Neural progenitor cell (in vitro differentiated cells): ENCODE data around the gene KRT74. TPM values are rescaled to one million over a fixed set of nuclear protein-coding genes. Genes with fewer than 3 reads are reported as not detected.

Experiments used
- DNase-seq: peaks from one replicate; pipeline ENCODE4 v3.0.0-alpha.2; 2016; ENCODE audit warnings: low spot score
- H2AFZ ChIP-seq: fragments of 200-600 bp; sonication (generic); replicated peaks from 2 replicates; pipeline ENCODE4 v1.6.1; 2016; ENCODE audit warnings: antibody characterized with exemption
- H3F3A ChIP-seq: fragments of 200-600 bp; sonication (generic); 2 replicates; pipeline ENCODE4 v1.6.1; 2016; ENCODE audit warnings: antibody characterized with exemption, low read depth
- H3K27ac ChIP-seq: fragments of 200-600 bp; sonication (generic); 2 replicates; pipeline ENCODE4 v1.5.1; 2016; ENCODE audit warnings: mild to moderate bottlenecking
- H3K27me3 ChIP-seq: fragments of 200-600 bp; sonication (generic); 2 replicates; pipeline ENCODE4 v1.6.1; 2016; ENCODE audit warnings: mild to moderate bottlenecking, moderate library complexity
- H3K36me3 ChIP-seq: fragments of 200-600 bp; sonication (generic); 2 replicates; pipeline ENCODE4 v1.5.1; 2016
- H3K4me1 ChIP-seq: fragments of 200-600 bp; sonication (generic); 2 replicates; pipeline ENCODE4 v1.6.1; 2016; ENCODE audit warnings: mixed run types
- H3K4me2 ChIP-seq: fragments of 200-600 bp; sonication (generic); 2 replicates; pipeline ENCODE4 v1.6.1; 2016
- H3K4me3 ChIP-seq: fragments of 200-600 bp; sonication (generic); 2 replicates; pipeline ENCODE4 v1.5.1; 2016
- H3K79me2 ChIP-seq: fragments of 200-600 bp; sonication (generic); 2 replicates; pipeline ENCODE4 v1.6.1; 2016; ENCODE audit warnings: low read depth
- H3K9ac ChIP-seq: fragments of 200-600 bp; sonication (generic); 2 replicates; pipeline ENCODE4 v1.6.1; 2016
- H3K9me3 ChIP-seq: fragments of 200-600 bp; sonication (generic); 2 replicates; pipeline ENCODE4 v1.5.1; 2016; ENCODE audit warnings: low read depth
- H4K20me1 ChIP-seq: fragments of 200-600 bp; sonication (generic); 2 replicates; pipeline ENCODE4 v1.6.1; 2016; ENCODE audit warnings: low read depth
- H3K27ac Mint-ChIP-seq: 3 replicates; pipeline ENCODE4 v1.8.0; 2021; ENCODE audit warnings: mixed read lengths
- H3K27me3 Mint-ChIP-seq: 2 replicates; pipeline ENCODE4 v1.8.0; 2022; ENCODE audit warnings: low read depth, mild to moderate bottlenecking, inconsistent platforms, moderate library complexity, mixed read lengths; ENCODE audit not compliant: insufficient read depth
- H3K36me3 Mint-ChIP-seq: 3 replicates; pipeline ENCODE4 v1.8.0; 2021; ENCODE audit warnings: mixed read lengths
- H3K4me1 Mint-ChIP-seq: 3 replicates; pipeline ENCODE4 v1.8.0; 2021; ENCODE audit warnings: mixed read lengths
- H3K4me3 Mint-ChIP-seq: 3 replicates; pipeline ENCODE4 v1.8.0; 2021; ENCODE audit warnings: mild to moderate bottlenecking, moderate library complexity, mixed read lengths
- H3K9me3 Mint-ChIP-seq: 3 replicates; pipeline ENCODE4 v1.8.0; 2020; ENCODE audit warnings: mixed read lengths
- CTCF ChIP-seq: fragments of 200-600 bp; sonication (generic); IDR thresholded peaks from 2 replicates; pipeline ENCODE4 v1.5.1; 2017; ENCODE audit warnings: antibody characterized with exemption, mild to moderate bottlenecking
- EZH2 ChIP-seq: fragments of 200-600 bp; sonication (generic); IDR thresholded peaks from 2 replicates; pipeline ENCODE4 v1.6.1; 2017; ENCODE audit warnings: antibody characterized with exemption, mild to moderate bottlenecking, moderate library complexity
- EZH2phosphoT487 ChIP-seq: fragments of 200-600 bp; sonication (generic); IDR thresholded peaks from 2 replicates; pipeline ENCODE4 v1.6.1; 2017; ENCODE audit warnings: antibody characterized with exemption
- total RNA-seq: library from RNA; depleted of rRNA; stranded (reverse); fragments of >200 nt; gene quantifications from 2 replicates; pipeline ENCODE4 v1.2.3, GENCODE V29; 2015; ENCODE audit warnings: low replicate concordance

Gene KRT74
- total RNA-seq, 1 donor from 2014 or later: not detected

- Mint-ChIP-seq H3K27ac (no peak overlapping the region), H3K4me3 (no peak overlapping the region), H3K27me3 (peaks cover 3% of the 10 kb centered on the region), H3K36me3 (no peaks in the 10 kb centered on the region), H3K4me1 (no peaks in the 10 kb centered on the region), H3K9me3 (no peaks in the 10 kb centered on the region)
- no peaks in the 10 kb centered on the region for H3K9me3 ChIP-seq
- no peaks in the 10 kb centered on the region for H4K20me1 ChIP-seq
- no peaks in the 10 kb centered on the region for H3F3A ChIP-seq
- no peak overlapping the region for H2AFZ ChIP-seq
- H3K4me1 ChIP-seq: no peaks in the 10 kb centered on the region
- H3K9ac ChIP-seq: no peak overlapping the region
- H3K4me2 ChIP-seq: no peak overlapping the region
- DNase-seq: no peak
- H3K27me3 ChIP-seq: peaks cover 9% of the 10 kb centered on the region
- no peak overlapping the region for H3K27ac ChIP-seq
- no peaks in the 10 kb centered on the region for H3K79me2 ChIP-seq
- TF ChIP-seq CTCF (no peak), EZH2phosphoT487 (no peak), EZH2 (no peak)
- no peak overlapping the region for H3K4me3 ChIP-seq
- H3K36me3 ChIP-seq: no peaks in the 10 kb centered on the region
Observed at GRCh38 chr12:52612431-52613383, 39.1 kb upstream of the KRT74 start.

GRCh38 chr12:52611080-52611468 is 37.4 kb upstream of the KRT74 start:
- Mint-ChIP-seq H3K9me3 (no peaks in the 10 kb centered on the region), H3K4me1 (no peaks in the 10 kb centered on the region), H3K27me3 (peaks cover 5% of the 10 kb centered on the region), H3K4me3 (no peak overlapping the region), H3K27ac (no peak overlapping the region), H3K36me3 (no peaks in the 10 kb centered on the region)
- Histone ChIP-seq H2AFZ (no peak overlapping the region), H4K20me1 (no peaks in the 10 kb centered on the region), H3K4me1 (no peaks in the 10 kb centered on the region), H3F3A (no peaks in the 10 kb centered on the region), H3K4me2 (no peak overlapping the region), H3K27ac (no peak overlapping the region), H3K79me2 (no peaks in the 10 kb centered on the region), H3K36me3 (no peaks in the 10 kb centered on the region), H3K4me3 (no peak overlapping the region), H3K27me3 (peaks cover 9% of the 10 kb centered on the region), H3K9me3 (no peaks in the 10 kb centered on the region), H3K9ac (no peak overlapping the region)
- no peak for DNase-seq
- TF ChIP-seq CTCF (no peak), EZH2 (no peak), EZH2phosphoT487 (no peak)

- H3K9me3 Mint-ChIP-seq: no peaks in the 10 kb centered on the region
- Histone ChIP-seq H3K27me3 (peaks cover 9% of the 10 kb centered on the region), H3K4me1 (no peaks in the 10 kb centered on the region), H3K4me2 (no peak overlapping the region), H3K4me3 (no peak overlapping the region), H4K20me1 (no peaks in the 10 kb centered on the region), H3K36me3 (no peaks in the 10 kb centered on the region), H3K27ac (no peak overlapping the region), H3K79me2 (no peaks in the 10 kb centered on the region), H3F3A (no peaks in the 10 kb centered on the region), H3K9ac (no peak overlapping the region), H2AFZ (no peak overlapping the region), H3K9me3 (no peaks in the 10 kb centered on the region)
- TF ChIP-seq CTCF: no peak
- no peak for TF ChIP-seq EZH2phosphoT487
- no peak for TF ChIP-seq EZH2
- H3K27ac Mint-ChIP-seq: no peak overlapping the region
- DNase-seq: no peak
- H3K4me1 Mint-ChIP-seq: no peaks in the 10 kb centered on the region
- H3K4me3 Mint-ChIP-seq: no peak overlapping the region
- H3K36me3 Mint-ChIP-seq: no peaks in the 10 kb centered on the region
- H3K27me3 Mint-ChIP-seq: peaks cover 3% of the 10 kb centered on the region
Observed at GRCh38 chr12:52608826-52609630, 35.4 kb upstream of the KRT74 start.
